ENCODE results near the gene MCF2L.
"Not testable (repeated sequence)": the region's sequence is repeated elsewhere in the genome, so short reads cannot be mapped to it uniquely, and the experiment has no call there.

MCF2L gene

DNA sequence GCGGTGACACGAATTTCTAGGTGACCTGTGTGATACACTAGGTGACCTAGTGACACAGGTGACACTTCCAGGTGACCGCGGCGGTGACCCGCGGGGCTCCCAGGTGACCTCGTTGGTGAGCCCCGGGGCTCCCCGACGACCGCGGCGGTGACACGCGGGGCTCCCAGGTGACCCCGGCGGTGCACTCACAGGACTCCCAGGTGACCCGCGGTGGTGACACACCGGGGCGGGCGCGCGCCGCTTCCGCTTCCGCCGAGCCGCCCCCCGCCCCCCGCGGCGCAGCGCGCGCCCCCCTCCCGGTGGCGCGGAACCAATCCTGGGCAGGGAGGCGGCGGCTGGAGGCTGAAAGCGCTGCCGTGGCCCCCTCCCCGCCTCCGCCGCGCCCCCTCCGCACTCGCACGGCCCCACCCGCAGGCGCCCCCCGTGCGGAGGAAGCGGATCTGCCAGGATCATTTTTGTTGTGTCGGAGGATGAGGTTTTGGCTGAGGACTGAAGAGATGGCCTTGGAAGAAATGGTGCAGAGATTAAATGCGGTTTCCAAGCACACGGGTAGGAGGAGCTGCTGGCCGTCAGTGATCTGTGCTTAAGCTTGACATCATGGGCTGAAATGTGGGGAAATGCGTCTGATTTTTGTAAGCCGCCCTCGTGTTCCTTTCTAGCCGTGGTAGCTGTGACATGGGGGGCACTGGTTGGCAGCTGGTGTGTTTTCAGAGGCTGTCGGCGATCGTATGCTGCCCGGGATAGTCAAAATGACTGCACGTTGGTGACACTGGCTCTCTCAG, at the start of gene MCF2L:
TSS of gene MCF2L (plus strand) at position 305 of the 782 bp plus-strand sequence. CDS start at position 471, 166 bp downstream.
- DNase-seq = peak; percentile 81

GRCh38 chr13:112923962-112924361, 45.1 kb upstream of the MCF2L start:
- DNase-seq = no peak

DNA sequence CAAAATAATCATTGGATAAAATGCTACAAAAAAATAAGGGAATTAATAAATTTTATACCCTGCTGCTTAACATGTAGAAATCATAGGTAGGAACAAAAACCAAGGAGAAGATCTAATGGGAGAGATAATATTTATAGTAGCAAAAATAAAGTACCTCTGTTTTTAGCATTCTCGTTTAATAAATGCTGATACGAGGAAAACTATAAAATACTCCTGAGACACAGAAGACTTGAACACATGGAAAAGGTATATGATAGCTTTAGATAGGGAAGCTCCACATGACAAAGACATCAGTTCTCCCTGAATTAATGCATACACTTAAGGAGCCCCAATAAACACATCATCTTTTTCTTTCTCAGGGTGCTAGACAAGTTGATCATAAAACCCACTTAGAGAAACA, 44.6 kb upstream of the MCF2L start:
- no peak for DNase-seq

DNA sequence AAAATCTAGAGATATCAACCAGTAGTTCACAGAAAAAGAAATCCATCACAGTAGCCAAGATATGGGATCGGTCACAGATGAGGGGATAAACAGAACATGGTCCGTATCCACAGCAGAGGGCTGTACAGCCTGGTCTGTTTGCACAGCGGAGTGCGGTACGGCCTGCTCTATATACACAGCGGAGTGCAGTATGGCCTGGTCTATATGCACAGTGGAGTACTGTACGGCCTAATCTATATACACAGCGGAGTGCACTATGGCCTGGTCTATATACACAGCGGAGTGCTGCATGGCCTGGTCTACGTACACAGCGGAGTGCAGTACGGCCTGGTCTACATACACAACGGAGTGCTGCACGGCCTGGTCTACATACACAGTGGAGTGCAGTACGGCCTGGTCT, 43.0 kb upstream of the MCF2L start:
- no peak for DNase-seq

GRCh38 chr13:112926993-112927392, 42.0 kb upstream of the MCF2L start:
- no peak for DNase-seq

DNA sequence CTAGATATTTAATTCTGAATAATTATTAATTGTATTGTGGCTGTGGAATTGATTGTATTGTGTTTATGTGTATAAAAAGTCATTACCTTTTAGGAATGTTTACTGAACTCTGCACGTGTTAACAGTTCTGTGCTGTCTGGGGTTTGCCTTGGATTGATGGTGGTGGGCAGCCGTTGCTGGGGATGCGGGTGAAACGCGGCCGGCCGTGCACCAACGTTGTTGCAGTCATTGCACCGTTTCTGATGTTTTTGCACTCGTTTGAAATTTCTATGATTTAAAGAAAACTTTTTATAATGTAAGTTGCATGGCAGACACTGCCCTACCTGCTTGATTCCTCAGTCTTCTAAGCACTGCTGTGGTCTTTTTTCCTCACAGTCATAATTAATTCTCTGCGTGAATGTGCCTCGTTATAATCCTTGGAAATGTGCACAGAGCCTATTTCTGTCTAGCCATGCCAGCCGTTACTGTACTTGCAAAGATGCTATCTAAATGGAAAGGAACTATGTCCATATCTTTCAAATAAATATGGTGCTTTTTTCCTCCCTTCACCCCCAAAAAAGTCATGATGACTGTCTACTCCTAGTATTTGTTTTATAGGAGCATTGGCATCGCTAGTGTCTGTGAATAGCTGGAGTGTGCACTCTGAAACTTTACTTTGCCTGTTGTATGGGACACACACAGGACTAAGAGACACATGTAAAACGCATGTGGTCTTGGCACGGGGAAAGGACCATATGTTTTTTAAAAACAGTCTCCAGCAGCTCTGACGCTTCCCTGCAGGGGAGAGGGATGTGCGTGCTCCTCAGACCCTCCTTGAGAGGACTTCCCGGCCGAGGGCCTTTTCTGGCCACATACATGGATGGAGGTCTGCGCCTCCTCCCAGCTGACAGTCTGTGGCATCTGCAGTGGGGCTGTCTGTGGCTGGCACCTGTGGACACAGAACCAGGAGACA, 40.7 kb upstream of the MCF2L start:
- DNase-seq = no peak

- DNase-seq = no peak
These were observed 39.8 kb upstream of the MCF2L start for GRCh38 chr13:112928972-112929782.

DNA sequence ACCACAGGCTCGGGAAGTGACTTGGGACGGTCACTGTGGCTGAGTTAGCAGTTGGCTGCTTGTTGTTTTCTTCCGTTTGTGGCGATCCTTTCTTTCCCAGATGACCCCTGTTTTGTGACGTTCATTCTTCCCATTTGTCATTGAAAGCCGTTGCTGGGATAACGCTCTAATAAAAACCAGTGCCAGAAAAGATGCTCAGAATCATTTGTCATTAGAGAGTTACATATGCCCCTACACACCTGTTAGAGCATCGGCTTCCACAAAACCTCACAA, 39.3 kb upstream of the MCF2L start:
- no peak for DNase-seq

- no peak for DNase-seq
These were observed 38.8 kb upstream of the MCF2L start for GRCh38 chr13:112930192-112930591.

DNA sequence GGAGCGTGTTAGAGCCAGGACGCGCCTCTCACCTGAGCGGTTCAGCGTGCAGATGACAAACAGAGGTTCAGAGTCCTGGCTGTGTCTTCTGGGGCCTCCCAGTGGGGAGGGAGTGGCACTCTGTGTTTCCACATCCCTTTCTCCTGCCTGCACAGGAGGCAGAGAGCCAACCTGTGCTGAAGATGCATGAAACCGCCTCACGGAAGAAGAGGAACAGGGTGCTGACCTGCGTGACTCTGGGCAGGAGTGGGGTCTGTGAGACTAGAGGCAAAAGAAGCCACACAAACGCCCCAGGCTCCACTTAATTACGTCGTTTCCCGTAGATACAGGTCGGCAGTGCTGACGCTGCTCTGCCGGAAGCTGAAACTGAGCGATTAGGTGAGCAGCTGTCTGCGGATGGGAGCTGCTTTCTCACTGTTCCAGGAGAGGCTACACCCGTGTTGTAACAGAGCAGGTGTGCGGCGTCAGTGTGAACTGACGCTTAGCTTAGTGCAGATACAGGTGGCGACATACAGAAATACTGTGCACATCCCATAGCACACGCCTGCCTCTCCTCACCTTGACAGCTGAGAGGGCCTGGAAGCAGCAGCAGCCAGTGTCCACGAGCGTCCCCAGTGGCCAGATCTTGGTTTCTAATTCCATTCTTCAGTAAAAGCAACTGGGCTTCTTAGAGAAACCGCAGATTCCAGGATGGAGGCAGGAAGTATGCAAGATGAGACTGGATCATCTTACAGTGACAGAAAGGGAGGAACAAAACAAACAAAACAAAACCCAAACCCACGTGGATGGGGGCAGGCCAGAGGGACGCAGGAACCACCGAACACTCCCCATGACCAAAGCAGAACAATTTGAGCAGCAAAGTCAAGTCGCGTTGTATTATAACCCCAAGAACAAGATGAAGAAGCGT, 37.7 kb upstream of the MCF2L start:
- DNase-seq = no peak

- DNase-seq = no peak
These were observed 36.0 kb upstream of the MCF2L start for GRCh38 chr13:112932971-112933370.

- no peak for DNase-seq
These were observed 35.4 kb upstream of the MCF2L start for GRCh38 chr13:112933649-112934048.

- no peak for DNase-seq
These were observed 34.9 kb upstream of the MCF2L start for GRCh38 chr13:112934078-112934477.

DNA sequence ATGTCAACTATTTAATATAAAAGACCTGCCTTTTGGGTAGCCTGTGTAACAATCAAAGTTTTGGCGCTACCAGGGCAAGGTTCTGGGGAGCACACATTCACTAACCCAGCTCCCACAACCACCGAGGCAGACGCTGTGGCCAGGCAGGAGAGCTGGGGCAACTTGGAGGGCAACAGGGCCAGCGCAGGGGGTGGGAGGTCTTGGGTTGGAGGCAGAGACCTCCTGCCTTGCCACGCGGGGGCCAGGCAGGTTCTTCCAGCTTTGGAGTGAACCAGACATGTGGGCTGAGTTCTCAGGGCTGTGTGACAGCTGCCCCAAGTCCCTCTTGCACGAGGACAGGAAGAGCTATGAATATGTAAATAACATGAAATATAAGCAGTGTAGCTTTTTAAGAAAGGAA, 30.3 kb upstream of the MCF2L start:
- no peak for DNase-seq

GRCh38 chr13:112940236-112940635, 28.8 kb upstream of the MCF2L start:
- no peak for DNase-seq

DNA sequence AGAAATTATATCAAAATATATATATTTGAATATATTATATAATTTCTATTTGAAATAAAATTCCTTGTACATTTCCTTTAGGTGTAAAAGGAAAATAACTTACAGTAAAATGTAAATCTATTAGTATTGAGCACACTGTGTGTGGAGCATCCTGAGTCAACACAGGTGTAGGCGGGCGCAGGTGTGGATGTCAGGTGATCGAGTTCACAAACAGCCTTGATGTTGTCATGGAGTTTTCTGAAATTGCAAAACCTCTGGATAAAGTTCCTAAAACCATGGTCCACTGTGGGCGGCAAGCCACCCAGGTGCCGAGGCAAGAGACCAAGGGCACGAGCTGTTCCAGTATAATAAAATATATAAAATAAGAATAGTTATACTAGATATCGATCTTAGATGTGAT, 27.7 kb upstream of the MCF2L start:
- DNase-seq = no peak

DNA sequence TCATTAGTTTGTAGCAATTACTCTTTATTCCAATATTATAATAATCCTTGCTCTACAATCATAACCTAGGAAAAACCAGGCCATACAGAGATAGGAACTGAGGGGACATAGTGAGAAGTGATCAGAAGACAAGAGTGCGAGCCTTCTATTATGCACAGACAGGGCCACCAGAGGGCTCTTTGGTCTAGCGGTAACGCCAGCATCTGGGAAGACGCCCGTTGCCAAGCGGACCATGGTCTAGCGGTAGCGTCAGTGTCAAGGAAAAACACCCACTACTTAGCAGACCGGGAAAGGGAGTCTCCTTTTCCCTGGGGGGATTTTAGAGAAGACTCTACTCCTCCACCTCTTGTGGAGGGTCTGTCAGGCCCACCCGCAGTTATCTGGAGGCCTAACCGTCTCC, 27.2 kb upstream of the MCF2L start:
- not testable (repeated sequence) for DNase-seq

GRCh38 chr13:112942689-112943308, 26.2 kb upstream of the MCF2L start:
- peak; percentile 99 for DNase-seq

GRCh38 chr13:112943309-112944125, 25.5 kb upstream of the MCF2L start:
- peak; percentile 37 for DNase-seq

DNA sequence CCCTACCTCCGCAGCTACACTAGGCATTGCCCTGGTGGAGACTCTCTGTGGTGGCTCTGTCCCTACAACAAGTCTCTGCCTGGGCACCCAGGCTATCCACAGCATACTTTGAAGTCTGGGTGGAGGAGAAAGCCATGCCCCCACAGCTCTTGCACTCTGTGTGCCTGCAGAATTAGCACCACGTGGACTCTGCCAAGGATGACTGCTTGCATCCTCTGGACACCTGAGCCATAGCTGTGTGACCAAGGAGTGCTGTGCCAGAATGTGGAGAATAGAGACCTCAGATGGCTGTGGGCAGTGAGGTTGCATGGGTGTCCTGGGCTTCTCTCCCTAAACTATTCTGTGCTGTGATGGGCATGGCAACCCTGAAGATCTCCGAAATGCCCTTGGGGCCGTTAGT, 21.2 kb upstream of the MCF2L start:
- no peak for DNase-seq

Data from CD4-positive, alpha-beta T cell treated with Interleukin-6 for 4 hours (primary cell).